Stimulated activated CD8-positive, alpha-beta memory T cell treated with anti-CD3 and anti-CD28 coated beads, Interleukin-2, amount 100 ng/mL, for 48 hours (primary cell): ENCODE measurements around the gene ARL5C.

ENCODE experiments used
- DNase-seq, 2 donors: peaks; one replicate each; pipeline ENCODE4 v3.0.0-alpha.2; 2020; ENCODE audit warnings: low read depth in 2 of 2

ARL5C gene

DNA sequence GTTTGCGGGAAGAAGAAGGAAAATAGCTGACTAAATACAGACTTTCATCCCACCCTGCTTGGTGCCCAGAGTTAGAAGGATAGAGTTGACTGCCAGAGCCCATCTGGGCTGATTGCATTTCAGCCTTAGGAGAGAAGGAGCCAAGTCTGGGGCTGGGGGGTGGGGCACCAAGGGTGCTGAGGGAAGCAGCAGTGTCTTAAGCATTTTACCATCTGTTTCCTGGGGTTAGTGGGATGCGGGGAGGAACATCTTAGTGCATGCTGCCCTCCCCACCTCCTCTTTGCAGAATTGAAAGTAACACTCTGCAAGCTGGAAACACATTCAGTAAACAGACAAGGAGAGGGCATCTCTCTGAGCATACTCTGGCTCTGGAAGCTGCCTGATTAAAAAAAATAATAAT is 1.5 kb upstream of the ARL5C start:
- DNase-seq, result no peak

DNA sequence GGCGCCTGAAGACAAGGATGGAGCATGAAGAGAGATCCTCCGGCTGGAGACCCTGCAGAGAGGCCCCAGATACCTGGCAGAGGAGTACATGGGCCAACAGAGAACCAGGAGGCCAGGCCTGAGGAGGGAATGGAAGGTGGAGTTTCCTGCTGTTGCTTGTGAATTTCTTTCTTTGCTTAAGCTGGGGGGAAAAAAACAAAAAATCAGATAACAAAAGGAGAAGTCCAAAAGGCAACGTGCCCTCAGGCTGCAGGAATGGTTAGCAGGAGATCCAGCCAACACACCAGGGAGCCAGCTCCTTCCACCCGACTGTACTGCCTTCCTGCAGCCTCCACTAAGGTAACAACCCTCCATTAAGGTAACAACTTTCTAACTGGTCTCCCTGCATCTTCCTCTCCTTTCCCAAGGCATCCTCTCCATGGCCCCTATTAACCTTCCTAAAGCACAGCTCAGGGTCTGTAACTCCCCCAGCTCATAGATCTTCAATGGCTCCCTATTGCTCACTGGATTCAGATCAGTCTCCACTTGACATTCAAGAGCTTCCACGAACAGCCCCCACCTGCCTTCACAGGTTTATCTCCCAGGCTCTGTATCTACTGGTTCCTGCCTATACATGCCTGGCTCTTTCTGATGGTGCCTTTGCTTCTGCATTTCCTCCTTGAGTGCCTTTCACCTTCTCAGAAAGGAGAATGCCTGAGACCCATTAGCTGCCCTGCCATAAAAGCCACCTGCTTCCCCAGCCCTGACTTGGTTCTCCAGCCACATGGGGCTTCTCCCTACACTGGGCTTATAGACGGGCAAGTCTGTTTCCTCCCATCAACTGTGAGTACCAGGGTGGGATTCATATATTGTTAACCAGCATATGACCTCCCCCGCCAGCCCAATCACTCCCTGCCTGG is 725 bp upstream of the ARL5C start:
- no peak for DNase-seq

DNA sequence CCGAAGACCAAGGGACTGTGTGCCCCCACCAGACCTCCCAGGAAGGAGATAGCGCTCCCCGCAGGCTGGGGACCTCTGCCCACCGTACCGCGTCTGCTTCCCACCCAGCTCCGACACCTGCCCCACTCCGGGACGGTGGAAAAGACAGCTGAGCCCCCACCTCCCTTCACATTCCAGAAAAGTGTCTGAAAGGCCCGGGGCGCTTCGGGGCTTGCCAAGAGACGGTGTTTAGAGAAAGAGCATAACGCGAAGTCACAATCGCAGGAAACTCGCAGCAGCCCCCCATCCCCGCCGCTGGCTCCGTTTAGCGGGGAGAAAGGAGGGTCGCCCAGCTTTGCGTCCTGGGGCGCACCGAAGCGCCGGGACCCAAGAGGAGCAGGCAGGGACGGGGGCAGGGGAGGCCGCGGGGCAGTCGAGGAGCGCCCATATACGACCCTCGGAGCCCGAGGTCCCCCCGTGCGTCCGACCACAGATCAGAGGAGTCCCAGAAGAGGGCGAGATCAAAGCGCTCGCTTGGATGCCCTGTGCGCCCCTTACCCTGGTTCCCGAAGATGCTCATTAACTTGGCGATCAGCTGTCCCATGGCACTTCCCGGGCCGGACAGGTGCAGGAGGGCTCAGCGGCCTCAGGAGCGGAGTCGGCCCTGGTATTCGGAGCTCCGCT is 652 bp downstream of the ARL5C start:
- no peak for DNase-seq

DNA sequence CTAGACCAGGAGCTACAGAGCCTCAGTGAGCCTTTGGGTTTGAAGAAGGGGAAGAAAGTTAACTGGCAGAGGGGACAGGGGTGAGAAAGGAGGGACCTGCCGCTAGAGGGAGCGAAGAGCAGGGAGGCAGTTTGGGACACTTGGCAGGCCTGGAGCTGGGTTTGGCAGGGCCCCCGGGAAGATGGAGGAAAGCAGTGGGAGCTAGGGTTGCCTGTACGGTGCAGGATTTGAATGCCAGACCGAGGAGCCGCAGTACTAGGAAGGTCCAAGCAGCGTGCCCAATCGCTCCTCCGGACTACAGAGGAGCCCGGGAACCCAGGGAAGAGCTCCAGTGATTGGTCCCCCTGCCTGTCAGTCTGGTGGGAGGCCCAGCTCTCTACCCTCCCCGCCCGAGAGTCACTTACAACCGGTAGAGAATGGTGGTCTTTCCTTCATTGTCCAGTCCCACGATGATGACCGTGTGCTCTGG is 1.3 kb downstream of the ARL5C start:
- DNase-seq, result peak; percentile 63 to 70

DNA sequence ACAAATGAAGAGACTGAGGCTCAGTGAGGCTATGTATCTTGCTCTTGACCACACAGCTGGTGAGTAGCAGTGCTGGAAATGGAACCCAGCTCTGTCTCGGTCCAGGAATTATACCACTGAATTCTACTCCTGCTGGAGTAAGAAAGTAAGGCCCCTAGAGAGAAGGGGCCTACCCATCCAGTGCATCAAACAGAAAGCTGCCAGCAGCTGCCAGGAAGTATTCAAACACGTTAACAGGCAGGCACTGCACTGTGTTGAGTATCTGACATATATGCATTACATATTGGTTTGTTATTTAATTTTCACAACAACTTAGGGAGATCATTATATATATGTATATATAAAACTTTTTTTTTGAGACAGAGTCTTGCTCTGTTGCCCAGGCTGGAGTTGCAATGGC is 4.0 kb downstream of the ARL5C start:
- DNase-seq, result no peak

DNA sequence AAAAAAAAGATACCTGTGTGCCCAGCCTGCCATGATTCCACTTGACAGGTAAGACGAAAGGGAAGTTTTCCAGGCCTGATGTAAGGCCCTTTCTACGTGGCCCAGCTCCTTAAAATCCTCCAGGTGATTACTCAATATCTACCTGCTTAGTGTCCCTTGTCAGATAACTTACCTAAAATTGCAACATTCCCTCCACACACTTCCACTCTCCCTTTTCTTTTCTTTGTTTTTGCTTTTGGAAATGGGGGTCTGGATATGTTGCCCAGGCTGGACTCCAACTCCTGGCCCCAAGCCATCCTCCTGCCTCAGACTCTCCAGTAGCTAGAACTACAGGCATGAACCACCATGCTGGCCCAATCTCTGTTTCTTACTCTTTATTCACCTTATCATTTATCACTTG is 7.3 kb downstream of the ARL5C start:
- DNase-seq, result no peak

DNA sequence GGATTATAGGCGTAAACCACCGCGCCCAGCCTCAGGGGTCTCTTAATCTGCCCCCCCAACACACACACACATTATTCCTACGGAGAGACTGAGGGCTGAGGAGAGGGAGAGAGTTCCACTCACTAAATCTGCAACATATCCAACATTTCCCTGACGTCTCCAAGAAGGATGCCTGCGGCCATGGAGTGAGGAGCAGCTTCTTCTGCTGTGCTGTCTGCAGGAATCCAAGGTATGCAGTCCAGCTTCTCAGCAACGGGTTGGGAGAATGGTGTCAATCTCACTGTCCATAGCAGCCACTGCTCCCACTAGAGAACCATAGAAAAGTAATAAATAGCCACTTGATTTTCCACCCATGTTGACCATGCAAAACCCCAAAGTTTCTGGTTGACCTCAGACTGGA is 9.5 kb downstream of the ARL5C start:
- DNase-seq, result no peak

DNA sequence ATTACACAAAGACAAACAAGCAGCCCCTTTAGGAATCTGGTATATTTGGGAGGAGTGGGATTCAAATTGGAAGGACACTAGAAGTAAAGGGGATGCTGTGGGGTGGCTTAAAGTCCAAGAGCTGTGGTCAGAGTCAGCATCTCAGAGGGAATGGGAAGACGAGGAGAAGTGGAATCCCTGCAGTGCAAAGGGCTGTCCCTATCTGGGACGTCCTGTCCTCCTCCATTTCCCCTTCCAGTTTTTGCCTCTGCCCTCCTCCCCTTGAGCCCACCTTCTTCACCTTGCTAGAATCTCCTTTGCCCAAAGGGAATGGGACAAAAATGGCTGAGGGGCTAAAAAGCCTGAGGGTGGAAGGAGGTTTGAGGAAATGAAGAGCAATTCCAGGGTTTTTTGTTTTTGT is 10.3 kb downstream of the ARL5C start:
- DNase-seq, result no peak

DNA sequence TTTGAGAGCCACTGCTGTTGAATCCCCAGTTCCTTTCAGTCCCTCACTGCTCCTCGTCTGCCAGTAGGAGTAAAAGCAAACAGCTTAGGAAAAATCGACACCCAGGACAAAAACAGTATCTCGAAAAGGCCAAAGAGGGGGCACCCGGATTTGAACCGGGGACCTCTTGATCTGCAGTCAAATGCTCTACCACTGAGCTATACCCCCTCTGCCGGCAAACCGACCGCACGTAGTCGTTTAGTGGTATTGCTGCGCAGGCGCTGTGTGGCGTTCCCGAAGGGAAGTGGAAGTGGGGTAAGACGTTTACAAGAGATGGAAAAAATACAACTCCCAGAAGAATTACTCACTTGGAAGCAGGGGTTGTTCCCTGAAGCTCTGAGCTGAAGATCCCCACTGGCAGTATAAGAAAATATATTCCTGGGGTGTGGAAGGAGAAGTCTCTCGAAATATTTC is 12.3 kb downstream of the ARL5C start:
- DNase-seq, result peak; percentile 82 to 91

DNA sequence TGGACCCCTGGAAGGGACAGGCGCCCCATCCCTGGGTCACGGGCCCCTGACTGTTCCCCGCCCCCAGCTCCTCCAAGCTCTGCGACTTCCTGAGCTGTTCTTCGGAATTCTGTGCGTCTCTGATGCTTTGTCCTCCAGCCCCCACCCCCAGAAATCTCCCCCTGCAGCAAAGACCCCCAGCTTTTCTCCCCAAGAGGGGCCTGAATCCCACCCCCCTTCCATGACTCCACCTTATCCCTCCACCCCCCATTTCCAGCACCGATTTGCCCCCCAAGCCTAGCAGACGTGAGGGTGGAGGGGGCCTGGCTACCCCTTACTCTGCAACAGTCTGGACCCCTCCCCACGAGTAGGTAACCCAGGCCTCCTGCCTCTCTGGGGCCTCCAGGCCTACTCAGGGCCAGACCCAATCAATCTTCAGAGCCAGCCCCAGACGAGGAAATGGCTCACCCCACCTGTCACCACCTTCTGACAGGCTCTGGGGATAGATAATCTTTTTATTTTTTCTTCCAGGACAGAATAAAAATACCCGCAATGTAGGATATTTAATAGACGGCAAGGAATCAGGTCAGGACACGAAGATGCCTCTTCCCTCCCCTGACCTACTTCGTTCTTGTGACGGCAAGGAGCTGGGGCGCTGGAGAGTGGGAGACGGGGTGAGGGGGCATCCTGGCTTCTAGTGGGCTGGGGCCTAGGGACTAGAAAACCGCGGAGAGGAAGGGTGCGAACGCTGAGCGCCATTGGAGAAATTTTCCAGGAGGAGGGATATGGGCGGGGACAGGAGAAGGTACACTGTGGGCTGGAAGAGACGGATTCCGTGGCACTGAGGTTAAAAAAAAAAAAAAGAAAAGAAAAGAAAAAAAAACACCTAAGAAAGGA is 13.8 kb downstream of the ARL5C start:
- DNase-seq, result no peak

DNA sequence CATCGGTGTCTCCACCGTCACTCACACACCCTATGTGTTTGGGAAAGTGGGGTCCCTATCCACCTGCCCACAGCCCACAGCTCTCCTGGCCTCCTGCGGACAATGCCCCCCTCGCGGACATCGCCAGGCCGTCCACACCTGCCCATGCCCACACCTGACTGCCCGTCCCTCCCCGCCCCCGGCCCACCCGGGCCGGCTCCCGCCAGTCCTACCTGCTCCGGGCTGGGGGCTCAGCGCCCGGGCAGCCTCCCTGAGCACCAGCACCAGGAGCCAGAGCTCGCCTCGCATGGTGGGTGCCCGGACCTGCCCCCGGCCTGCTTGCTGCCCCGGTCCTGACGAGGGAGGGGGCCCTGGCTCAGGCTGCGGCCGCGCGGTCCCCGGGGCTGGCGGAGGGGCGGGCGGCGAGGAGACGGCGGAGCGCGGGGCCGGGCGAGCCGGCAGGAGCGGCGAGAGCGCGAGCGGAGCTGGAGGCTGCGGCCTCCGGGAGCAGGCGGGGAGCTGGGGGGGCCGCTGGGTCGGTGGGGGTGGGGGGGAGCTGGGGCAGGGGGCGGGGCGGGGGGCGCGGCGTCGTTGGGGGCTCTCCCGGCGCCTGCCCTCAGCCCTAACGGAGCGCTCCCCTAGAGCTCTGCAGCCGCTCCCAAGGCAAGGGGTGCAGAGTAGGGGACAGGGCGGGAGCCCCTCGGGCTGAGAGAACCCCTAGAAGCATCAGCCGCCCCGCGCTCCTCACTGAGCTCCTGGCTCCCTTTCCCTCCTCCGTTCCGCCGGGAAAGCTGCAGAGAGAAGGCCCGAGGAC is 14.6 kb downstream of the ARL5C start, which contains the start of gene PLXDC1:
TSS of gene PLXDC1 (minus strand) at position 488 of the 793 bp plus-strand sequence. CDS start at position 288, 200 bp downstream.
- no peak for DNase-seq

DNA sequence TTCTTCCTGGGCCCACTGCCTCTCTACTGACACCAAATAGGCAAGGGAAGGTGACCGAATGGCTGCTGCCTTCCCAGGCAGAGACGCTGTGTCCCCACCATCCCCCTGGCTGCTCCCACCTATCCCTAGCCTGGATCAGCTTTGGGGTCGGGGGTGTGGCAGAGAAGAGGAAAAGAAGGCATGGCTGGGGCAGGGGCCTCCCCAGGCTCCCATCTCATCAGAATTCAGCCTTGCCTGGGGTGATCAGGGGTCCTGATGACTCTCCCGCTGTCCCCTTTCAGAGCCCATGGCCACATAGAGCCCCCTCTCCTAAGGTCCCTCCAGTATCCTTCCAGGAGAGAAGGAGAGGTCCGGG is 15.2 kb downstream of the ARL5C start:
- DNase-seq, result no peak

DNA sequence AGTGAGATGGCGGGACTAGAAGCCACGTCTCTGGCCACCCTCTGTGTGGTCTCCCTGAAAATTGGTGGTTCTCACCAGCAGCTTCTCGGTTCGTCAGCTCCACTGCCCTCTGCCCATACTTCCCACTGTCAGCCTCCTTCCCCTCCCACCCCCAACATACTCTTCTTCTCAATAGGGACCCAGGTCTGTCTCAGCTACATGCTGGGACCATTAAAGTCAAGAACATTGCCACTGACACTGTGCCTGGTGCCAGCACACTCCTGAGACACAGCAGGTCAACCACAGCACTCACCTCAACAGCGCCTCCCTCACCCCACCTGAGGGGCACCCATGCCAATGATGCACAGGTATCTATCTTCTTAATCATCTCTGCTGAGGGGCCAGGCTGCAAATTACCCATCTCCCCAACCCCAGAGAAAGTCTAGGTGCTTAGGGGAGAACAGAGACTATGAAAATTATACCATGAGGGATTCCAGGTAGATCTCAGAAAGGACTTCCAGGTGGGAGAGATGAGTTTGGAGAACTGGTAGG is 15.8 kb downstream of the ARL5C start:
- DNase-seq, result no peak

DNA sequence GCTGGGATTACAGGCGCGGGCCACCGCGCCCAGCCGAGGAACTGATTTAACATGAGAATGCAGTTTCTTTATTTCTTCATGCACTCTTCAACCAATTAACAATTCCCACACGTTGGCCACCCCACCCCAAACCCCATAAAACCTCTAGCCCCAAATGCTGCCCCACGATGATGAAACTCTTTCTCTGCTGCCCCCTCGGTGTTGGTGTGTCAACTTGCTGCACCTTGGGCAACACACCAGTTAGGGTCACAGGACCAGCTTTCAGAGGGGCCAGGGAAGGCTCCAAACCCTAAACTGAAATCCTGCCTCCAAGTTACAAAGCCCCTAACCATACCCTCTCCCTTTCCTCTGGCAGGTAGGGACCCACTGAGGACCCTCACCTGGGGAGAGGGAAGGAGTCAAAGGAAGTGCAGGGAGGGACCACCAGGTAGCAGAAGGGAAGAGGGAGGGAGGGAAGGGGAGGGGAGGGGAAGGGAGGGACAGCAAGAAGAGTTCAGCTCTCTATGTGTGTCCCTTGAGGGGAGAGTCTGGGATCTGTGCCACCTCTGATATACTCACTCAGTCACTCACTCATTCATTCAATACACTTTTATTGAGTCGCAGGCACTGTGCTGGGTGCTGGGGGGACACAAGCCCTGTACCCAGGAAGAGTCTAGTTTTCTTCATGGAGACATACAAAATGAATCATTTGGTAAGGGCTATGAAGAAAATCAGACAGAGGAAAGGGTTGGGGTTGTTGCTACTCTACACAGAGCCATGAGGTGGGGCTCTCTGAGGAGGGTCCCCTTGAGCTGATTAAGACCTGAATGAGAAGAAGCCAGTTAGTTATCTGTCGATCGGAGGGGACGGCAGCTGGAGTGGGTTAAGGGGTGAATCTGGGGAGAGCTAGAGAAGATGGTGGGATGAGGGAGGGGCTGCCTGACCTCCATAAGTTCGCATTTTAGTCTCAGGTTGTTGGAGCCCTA is 18.5 kb downstream of the ARL5C start:
- no peak for DNase-seq

DNA sequence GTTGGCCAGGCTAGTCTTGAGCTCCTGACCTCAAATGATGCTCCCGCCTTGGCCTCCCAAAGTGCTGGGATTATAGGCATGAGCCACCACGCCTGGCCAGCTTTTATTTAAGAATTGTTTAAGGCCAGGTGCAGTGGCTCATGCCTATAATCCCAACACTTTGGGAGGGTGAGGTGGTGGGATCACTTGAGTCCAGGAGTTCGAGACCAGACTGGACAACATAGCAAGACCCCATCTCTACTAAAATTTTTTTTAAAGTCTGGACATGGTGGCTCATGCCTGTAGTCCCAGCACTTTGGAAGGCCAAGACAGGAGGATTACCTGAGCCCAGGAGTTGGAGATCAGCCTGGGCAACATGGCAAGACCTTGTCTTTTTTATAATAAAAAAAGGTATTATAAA is 19.7 kb downstream of the ARL5C start:
- no peak for DNase-seq

DNA sequence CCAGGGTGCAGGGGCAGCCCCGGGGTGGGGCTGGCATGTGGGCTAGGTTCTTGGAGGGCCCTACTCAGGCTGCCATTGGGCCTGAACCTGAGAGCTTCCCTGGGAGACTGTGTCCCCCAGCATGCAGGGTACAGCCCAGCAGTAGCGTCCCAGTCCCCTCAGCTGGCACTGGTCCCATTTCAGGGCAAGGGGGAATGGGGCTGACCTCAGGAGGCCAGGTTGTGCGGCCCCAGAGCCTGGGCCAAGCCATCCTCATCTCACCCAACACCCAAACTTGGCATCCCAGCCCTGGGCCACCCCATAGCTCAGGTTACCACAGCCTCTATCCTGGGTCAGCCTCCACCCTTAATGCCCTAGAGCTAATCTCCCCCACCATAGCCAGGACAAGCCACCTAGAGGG is 20.8 kb downstream of the ARL5C start:
- no peak for DNase-seq

DNA sequence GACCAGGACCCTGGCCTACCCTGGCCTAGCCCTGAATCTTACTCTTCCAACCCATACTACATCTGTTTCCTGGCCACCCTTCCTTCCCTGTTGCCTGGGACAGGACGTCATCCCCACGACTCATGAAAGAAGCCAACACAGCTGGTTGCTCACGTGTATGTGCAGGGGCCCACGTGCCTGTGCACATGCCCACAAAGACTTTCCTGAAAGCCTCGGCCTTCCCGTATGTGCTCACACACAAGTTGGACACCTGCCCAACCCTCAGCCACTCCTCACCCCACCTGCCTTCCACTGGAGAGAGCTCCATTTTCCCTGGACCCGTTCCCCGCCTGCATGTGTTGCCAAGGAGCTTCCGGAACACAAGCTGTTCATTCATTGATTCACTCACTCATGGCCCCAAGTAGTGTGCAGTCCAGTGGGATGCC is 21.5 kb downstream of the ARL5C start:
- no peak for DNase-seq

DNA sequence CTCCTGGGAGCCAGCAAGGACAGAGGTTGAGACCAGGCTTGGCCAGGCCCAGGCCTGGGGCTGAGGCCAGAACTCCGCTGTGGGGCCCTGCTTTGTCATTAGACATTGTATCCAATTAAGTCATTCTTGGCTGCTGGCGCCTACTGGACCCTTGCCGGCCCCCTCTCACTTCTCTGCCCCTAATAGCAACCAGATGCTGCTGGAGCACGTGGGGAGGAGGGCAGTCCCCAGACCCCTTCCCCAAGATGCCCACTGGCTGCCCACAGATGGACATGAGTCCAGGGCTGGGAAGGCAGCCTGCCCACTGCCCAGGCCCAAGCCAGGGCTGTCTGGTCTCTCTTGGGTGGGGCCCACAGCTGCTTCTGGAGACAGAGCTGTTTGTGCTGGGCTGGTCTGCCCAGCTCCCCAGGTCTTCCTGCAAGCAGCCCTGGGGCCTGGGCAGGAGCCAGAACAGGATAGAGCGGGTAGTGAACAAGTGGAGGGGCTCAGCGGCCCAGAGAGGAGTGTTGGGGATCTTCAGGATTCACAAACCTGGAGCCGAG is 22.3 kb downstream of the ARL5C start:
- DNase-seq, result no peak

DNA sequence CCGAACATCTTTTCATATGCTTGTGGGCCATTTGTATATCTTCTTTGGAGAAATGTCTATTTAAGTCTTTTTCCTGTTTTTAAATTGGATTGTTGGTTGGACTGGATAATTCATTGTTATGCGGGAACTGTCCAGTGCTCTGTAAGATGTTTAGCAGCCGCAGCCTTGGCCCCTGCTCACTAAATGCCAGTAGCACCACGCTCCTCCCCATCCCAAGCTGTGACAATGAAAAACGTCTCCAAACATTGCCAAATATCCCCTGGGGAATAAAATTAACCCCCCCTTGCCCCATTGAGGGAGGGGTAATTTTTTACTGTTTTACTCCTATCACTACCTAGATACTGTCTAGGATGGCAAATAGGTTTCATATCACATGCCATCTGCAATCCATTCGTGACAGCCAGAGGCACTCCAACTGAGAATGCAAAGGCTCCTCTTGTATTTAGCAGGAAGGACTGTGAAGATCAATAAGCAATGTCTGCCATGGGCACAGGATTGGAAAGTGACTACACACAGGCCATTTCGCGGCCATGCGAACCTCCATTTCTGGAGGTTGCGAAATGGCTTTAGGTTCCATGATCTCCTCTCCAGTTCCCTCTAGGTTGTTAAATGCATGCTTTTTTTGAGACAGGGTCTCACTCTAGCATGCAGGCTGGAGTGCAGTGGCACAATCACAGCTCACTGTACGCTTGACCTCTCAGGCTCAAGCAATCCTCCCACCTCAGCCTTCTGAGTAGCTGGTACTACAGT is 23.9 kb downstream of the ARL5C start:
- DNase-seq, result no peak
